Measurements from ENCODE around the gene C2CD4D.

C2CD4D gene

DNA sequence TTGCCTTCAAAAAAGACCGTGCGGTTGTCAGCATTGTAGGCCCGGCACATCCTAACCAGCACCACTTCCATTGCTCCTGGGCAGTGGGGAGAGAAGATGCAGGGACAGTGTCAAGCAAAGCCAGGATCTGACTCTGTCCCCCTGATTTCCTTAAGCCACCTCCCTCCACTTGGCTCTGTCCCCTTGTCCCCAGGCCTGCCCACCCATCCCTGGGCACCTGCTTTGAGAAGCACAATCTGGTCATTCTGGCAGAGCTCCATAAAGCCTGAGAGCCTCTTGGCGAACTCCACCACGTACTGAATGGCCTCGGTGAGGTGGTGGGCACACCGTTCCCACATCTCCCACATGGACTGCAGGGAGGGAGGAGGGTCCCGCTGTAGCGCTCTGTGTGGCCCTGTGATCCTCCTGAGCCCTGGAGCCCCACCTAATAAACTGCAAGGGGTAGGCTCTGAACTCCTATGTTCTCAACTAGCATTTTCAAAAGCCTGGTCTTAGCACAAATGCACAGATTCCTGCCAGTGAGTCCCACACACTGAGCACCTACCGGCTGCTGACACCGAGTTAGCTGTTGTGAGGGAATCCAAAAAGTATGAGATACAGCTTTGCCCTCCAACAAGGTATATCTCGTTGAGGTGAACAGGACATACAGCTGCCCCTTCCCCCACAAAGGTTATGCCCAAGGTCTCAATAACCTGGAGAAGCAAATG lies 26.2 kb downstream of the C2CD4D start:
- H3K4me3 ChIP-seq (ENCODE audit: low read depth, low read length), result no peak overlapping the region
- TF ChIP-seq, protein P1, sequence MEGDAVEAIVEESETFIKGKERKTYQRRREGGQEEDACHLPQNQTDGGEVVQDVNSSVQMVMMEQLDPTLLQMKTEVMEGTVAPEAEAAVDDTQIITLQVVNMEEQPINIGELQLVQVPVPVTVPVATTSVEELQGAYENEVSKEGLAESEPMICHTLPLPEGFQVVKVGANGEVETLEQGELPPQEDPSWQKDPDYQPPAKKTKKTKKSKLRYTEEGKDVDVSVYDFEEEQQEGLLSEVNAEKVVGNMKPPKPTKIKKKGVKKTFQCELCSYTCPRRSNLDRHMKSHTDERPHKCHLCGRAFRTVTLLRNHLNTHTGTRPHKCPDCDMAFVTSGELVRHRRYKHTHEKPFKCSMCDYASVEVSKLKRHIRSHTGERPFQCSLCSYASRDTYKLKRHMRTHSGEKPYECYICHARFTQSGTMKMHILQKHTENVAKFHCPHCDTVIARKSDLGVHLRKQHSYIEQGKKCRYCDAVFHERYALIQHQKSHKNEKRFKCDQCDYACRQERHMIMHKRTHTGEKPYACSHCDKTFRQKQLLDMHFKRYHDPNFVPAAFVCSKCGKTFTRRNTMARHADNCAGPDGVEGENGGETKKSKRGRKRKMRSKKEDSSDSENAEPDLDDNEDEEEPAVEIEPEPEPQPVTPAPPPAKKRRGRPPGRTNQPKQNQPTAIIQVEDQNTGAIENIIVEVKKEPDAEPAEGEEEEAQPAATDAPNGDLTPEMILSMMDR (IDR thresholded peaks at IDR 0.05; ENCODE audit: borderline replicate concordance, insufficient read depth, low read depth, low read length), result no peak

DNA sequence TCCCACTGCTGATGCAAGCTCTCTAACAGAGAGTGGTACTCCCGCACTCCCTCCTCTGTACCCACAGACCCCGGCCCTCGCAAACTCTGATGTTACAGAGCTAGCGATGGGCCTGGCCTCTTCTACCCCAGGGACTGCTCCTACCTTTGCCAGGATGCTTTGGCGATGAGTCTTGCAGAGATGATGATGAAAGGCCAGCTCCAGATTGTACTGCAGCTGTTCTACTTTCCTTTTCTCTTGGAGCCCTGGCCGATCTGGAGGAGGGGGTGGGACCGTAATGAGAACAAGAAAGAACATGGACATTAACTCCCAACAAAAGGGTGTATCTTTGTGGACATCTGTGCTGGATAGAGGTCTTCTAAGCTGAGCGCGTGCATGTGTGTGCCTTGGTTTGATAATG lies 28.4 kb downstream of the C2CD4D start:
- H3K4me3 ChIP-seq (ENCODE audit: low read depth, low read length), result no peak overlapping the region

DNA sequence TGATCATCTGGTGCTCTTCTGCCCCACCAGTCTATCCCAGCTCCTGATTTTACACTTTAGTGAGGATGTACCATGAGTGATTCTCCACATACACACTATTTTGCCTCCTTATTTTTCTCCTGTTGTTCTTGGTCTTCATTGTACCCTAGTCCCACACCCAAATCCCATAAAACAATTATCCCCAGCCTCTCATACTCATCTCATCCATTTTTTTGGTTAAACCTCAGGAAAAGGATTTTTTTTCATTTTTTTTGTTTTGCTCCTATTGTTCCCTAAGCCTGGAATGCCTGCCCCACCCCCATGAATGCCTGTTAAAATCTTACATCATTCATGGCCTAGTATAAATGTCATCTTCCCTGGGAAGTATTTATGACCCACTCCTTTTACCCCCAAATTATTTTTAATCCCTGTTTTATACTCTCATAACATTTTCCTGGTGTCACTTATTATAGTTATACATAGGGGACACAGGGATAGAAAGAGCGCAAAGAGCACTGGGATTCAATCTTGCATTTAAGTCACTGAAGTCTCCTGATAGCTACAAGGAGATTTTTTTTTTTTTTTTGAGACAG lies 29.5 kb downstream of the C2CD4D start:
- no peak overlapping the region for H3K4me3 ChIP-seq (ENCODE audit: low read depth, low read length)
- TF ChIP-seq, protein P1 (IDR thresholded peaks at IDR 0.05; ENCODE audit: borderline replicate concordance, insufficient read depth, low read depth, low read length), result no peak

More for the DNA sequence above, 28.4 kb downstream of the C2CD4D start:
- TF ChIP-seq, protein P1 (IDR thresholded peaks at IDR 0.05; ENCODE audit: borderline replicate concordance, insufficient read depth, low read depth, low read length), result no peak

DNA sequence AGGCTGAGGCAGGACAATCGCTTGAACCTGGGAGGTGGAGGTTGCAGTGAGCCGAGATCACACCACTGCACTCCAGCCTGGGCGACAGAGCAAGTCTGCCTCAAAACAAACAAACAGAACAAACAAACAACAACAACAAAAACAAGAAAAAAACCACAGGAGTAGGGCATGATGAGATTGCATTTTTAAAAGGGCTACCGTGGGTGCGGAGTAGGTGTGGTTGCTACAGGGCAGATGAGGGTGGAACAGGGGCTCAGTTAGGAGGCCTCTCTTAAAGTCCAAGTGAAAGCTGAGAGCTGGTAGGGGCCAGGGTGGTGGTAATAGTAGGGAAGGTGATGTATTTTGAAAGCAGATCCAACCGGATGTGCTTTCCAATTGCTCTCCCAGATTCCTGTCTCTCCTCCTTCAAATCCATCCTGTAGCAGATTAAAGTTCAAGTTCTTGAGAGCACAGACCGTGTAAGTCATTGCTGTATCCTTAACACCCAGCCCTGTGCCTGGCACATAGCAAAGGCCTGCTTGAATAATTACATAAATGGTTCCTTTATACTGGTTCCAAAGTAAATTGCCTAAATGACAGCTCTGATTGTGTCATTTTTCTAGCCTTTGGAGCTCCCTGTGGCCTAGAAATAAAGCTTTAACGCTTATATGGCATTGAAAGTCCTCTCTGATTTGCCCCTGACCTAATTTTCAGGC lies 30.2 kb downstream of the C2CD4D start:
- TF ChIP-seq, protein P1 (IDR thresholded peaks at IDR 0.05; ENCODE audit: borderline replicate concordance, insufficient read depth, low read depth, low read length), result no peak
- no peak overlapping the region for H3K4me3 ChIP-seq (ENCODE audit: low read depth, low read length)

DNA sequence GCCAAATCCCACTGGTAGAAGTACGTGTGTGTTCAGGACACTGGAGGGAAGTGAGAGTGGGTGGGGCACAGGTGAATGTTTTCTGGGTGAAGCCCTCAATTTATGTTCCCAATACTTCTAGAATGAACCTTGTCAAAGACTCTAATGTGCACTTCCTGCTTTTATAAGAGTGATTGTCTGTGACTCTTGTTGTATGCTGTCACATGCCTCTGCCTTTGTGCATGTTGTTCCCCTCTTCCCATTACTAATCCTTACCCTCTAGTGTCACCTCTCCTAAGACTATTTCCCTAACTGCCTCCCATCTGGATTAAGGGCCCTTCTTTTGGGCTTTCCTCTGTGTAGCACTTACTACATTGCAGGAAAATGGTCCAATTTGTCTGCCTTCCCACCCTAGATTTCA lies 31.9 kb downstream of the C2CD4D start:
- TF ChIP-seq, protein P1 (IDR thresholded peaks at IDR 0.05; ENCODE audit: borderline replicate concordance, insufficient read depth, low read depth, low read length), result no peak
- H3K4me3 ChIP-seq (ENCODE audit: low read depth, low read length), result no peak overlapping the region

DNA sequence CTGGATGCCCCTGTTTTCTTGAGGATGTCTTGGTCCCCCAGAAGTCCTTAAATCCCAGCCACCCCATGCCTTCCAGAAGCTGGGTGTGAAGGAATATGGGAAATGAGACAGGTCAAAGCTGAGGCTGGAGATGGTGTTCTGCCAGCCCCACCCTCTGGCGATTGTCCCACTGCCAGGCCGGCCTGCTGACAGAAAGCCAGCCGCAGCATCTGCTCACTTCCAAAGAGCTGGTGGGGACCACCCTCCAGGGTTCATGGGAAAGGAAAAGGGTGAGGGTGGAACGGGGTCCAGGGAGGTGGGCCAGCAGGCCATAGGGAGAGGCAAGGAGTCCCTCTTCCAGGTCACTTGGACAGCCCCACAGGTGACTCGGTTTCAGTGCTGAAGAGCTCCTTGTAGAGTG lies 32.5 kb downstream of the C2CD4D start:
- TF ChIP-seq, protein P1 (IDR thresholded peaks at IDR 0.05; ENCODE audit: borderline replicate concordance, insufficient read depth, low read depth, low read length), result no peak
- H3K4me3 ChIP-seq (ENCODE audit: low read depth, low read length), result no peak overlapping the region
